GM21423 (cell line): Measurements from ENCODE around the gene SLC25A10.

Experiments used
- ATAC-seq: cut with Tn5 transposase; IDR thresholded peaks from one replicate; pipeline ENCODE4 v1.9.1; 2021; ENCODE audit warnings: mild to moderate bottlenecking, moderate library complexity; ENCODE audit not compliant: unreplicated experiment

Gene SLC25A10

GRCh38 chr17:81686614-81687013, 25.5 kb upstream of the SLC25A10 start:
- ATAC-seq = no peak

- no peak for ATAC-seq
These were observed 24.1 kb upstream of the SLC25A10 start for GRCh38 chr17:81687770-81688541.

GRCh38 chr17:81688616-81689015, 23.5 kb upstream of the SLC25A10 start:
- no peak for ATAC-seq

- ATAC-seq = no peak
These were observed 22.0 kb upstream of the SLC25A10 start for GRCh38 chr17:81690066-81690465.

- no peak for ATAC-seq
These were observed 21.5 kb upstream of the SLC25A10 start for GRCh38 chr17:81690549-81690948.

GRCh38 chr17:81691196-81691595, 20.9 kb upstream of the SLC25A10 start:
- ATAC-seq = no peak

GRCh38 chr17:81691608-81692007, 20.5 kb upstream of the SLC25A10 start:
- ATAC-seq = no peak

GRCh38 chr17:81693509-81694210, 18.4 kb upstream of the SLC25A10 start:
- no peak for ATAC-seq

GRCh38 chr17:81694810-81695209, 17.3 kb upstream of the SLC25A10 start:
- no peak for ATAC-seq

GRCh38 chr17:81695211-81695610, 16.9 kb upstream of the SLC25A10 start:
- no peak for ATAC-seq

- no peak for ATAC-seq
These were observed 16.3 kb upstream of the SLC25A10 start for GRCh38 chr17:81695801-81696200.

- no peak for ATAC-seq
These were observed 15.7 kb upstream of the SLC25A10 start for GRCh38 chr17:81696218-81696941.

GRCh38 chr17:81697261-81698044, 14.6 kb upstream of the SLC25A10 start:
- no peak for ATAC-seq

GRCh38 chr17:81700353-81701287, 11.5 kb upstream of the SLC25A10 start:
- no peak for ATAC-seq

GRCh38 chr17:81701288-81702071, 10.6 kb upstream of the SLC25A10 start:
- ATAC-seq = no peak

GRCh38 chr17:81702934-81703746, 8.9 kb upstream of the SLC25A10 start, which contains the start of gene MRPL12:
Gene MRPL12 (plus strand): TSS chr17:81703367. CDS start chr17:81703502, 135 bp downstream.
- ATAC-seq = peak; percentile 72

GRCh38 chr17:81703747-81704654, 8.1 kb upstream of the SLC25A10 start:
- ATAC-seq = no peak
